Natural killer cell (primary cell): ENCODE data around the gene SLC17A1. TPM values are rescaled to one million over a fixed set of nuclear protein-coding genes. Genes with fewer than 3 reads are reported as not detected.
"Not testable (repeated sequence)": the region's sequence is repeated elsewhere in the genome, so short reads cannot be mapped to it uniquely, and the experiment has no call there.

Source experiments
- ATAC-seq, 3 donors: fragments of 150-1000 bp in 2 of 3; fragments of 200-7000 bp in 1 of 3; cut with Tn5 transposase; 1 replicate in 1 of 3; 2 replicates in 2 of 3; pipeline ENCODE4 v1.10.0; 2021; ENCODE audit warnings: mild to moderate bottlenecking in 2 of 3, moderate library complexity in 2 of 3
- DNase-seq, 2 donors: peaks; one replicate each; pipeline versions ENCODE4 v3.0.0 to v3.0.0-alpha.2; 2013 to 2021; ENCODE audit warnings: mixed read lengths in 1 of 2
- H3K27ac ChIP-seq: one replicate; pipeline ENCODE4 v1.5.1; 2013; ENCODE audit warnings: mild to moderate bottlenecking, low read length
- H3K27me3 ChIP-seq: one replicate; pipeline ENCODE4 v1.6.1; 2013; ENCODE audit warnings: low read length; ENCODE audit not compliant: control insufficient read depth, insufficient read depth
- H3K36me3 ChIP-seq: one replicate; pipeline ENCODE4 v1.6.1; 2013; ENCODE audit warnings: low read length; ENCODE audit not compliant: control insufficient read depth, insufficient read depth
- H3K4me1 ChIP-seq: one replicate; pipeline ENCODE4 v1.6.1; 2013; ENCODE audit warnings: low read length; ENCODE audit not compliant: control insufficient read depth, insufficient read depth
- H3K4me3 ChIP-seq: one replicate; pipeline ENCODE4 v1.5.1; 2013; ENCODE audit warnings: low read length
- H3K9me3 ChIP-seq: one replicate; pipeline ENCODE4 v1.6.1; 2013; ENCODE audit warnings: low read length; ENCODE audit not compliant: control insufficient read depth, insufficient read depth
- H3K27ac Mint-ChIP-seq, 2 donors: one replicate each; pipeline ENCODE4 v1.8.0; 2022; ENCODE audit warnings: mild to moderate bottlenecking in 2 of 2, mixed read lengths in 2 of 2, moderate library complexity in 1 of 2
- H3K27me3 Mint-ChIP-seq, 2 donors: one replicate each; pipeline ENCODE4 v1.8.0; 2022; ENCODE audit warnings: low read depth in 2 of 2, mixed read lengths in 2 of 2
- H3K36me3 Mint-ChIP-seq: one replicate; pipeline ENCODE4 v1.8.0; 2022; ENCODE audit warnings: mixed read lengths
- H3K4me1 Mint-ChIP-seq, 2 donors: one replicate each; pipeline ENCODE4 v1.8.0; 2022; ENCODE audit warnings: mixed read lengths in 2 of 2
- H3K4me3 Mint-ChIP-seq: one replicate; pipeline ENCODE4 v1.8.0; 2022; ENCODE audit warnings: mild to moderate bottlenecking, moderate library complexity, mixed read lengths
- H3K9me3 Mint-ChIP-seq, 2 donors: one replicate each; pipeline ENCODE4 v1.8.0; 2022; ENCODE audit warnings: mixed read lengths in 2 of 2
- CTCF ChIP-seq: fragments of 200-600 bp; IDR thresholded peaks from one replicate; pipeline ENCODE4 v1.8.0; 2022; ENCODE audit warnings: antibody characterized with exemption
- WGBS: methylation state at CpG from one replicate; pipeline ENCODE4 v1.1.7; 2013; ENCODE audit warnings: missing lambda C conversion rate; ENCODE audit not compliant: insufficient coverage; 5-methylcytosine and 5-hydroxymethylcytosine counted together
- intact Hi-C: fragments of 100-400 bp; cut with micrococcal nuclease; formaldehyde crosslinking; loops from one replicate; pipeline ENCODE4 v1.14.2; 2022
- total RNA-seq, 4 donors: library from RNA; stranded (reverse); fragments of 120-200 nt in 1 of 4; gene quantifications; one replicate each; pipeline versions ENCODE4 v1.2.3 to v1.2.4, GENCODE V29; 2013 to 2022

SLC17A1 gene
- total RNA-seq, 3 donors from 2014 or later (not counting 1 experiment from before 2014, with no cell fraction given): 0.27 to 0.71 (median 0.50) TPM

GRCh38 chr6:25754535-25754934, 77.3 kb downstream of the SLC17A1 start, which contains the start of gene SLC17A4:
Gene SLC17A4, plus strand, starts transcription at chr6:25754742. Its CDS starts 7,221 bp downstream, at chr6:25761963.
- no peaks in the 10 kb centered on the region for H3K36me3 Mint-ChIP-seq
- no peaks in the 10 kb centered on the region for H3K4me1 ChIP-seq
- no peak within 1 kb of the TSS for H3K4me3 ChIP-seq
- H3K4me1 Mint-ChIP-seq: no peaks in the 10 kb centered on the region
- H3K9me3 Mint-ChIP-seq: no peaks in the 10 kb centered on the region
- H3K9me3 ChIP-seq: no peaks in the 10 kb centered on the region
- DNase-seq (no peak), ATAC-seq (no peak)
- no peak within 1 kb of the TSS for H3K4me3 Mint-ChIP-seq
- peaks cover 20 to 26% of the 10 kb centered on the region in 2 donors for H3K27me3 Mint-ChIP-seq
- no peak for TF ChIP-seq CTCF
- H3K27ac ChIP-seq: no peak within 1 kb of the TSS
- H3K27ac Mint-ChIP-seq: no peak within 1 kb of the TSS
- no peaks in the 10 kb centered on the region for H3K27me3 ChIP-seq
- H3K36me3 ChIP-seq: no peaks in the 10 kb centered on the region
- intact Hi-C loops: no loop called here

DNA sequence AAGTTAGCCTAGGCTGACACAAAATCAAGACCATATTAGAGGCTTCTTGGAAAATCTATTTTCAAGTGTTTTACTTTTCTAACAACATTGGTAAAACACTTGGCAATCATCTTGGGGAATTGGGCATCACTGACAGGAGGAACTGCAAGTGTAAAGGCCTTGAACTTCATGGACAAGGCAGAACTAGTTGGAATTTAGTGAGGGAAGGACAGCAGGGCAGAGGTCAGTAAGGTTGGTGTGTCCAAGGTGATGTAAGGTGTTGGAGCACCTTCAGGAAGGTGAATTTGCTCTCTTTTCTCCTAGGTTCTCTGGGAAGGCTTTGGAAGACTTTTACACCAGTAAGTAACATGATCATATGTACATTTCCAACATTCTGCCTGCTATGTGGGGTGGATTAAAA, 78.8 kb downstream of the SLC17A1 start:
- Mint-ChIP-seq H3K4me3 (no peak overlapping the region), H3K9me3 (no peaks in the 10 kb centered on the region), H3K27ac (no peak overlapping the region), H3K36me3 (no peaks in the 10 kb centered on the region), H3K4me1 (no peaks in the 10 kb centered on the region), H3K27me3 (peaks cover 7 to 22% of the 10 kb centered on the region in 2 donors)
- H3K9me3 ChIP-seq: no peaks in the 10 kb centered on the region
- H3K36me3 ChIP-seq: no peaks in the 10 kb centered on the region
- H3K4me3 ChIP-seq: no peak overlapping the region
- DNase-seq (no peak), ATAC-seq (no peak)
- H3K4me1 ChIP-seq: no peaks in the 10 kb centered on the region
- intact Hi-C loops: no loop called here
- TF ChIP-seq CTCF: no peak
- H3K27me3 ChIP-seq: no peaks in the 10 kb centered on the region
- no peak overlapping the region for H3K27ac ChIP-seq

DNA sequence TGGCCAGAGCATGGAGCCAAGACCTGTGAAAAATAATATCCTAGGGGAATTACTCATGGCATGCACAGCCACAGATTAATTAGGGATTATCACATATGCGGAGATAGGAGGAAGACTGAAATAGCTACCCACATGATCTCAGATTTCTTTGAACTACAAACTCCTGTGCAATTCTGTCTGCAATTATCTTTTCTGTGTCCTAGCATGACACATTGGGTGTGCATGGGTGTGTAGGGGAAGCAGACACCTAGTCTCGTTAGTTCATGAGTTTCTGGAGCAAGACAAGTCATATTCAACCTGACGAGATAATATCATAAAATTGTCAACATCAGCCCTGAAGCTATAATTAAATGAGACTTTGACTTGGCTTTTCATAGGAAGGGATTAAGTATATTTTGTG, 80.9 kb downstream of the SLC17A1 start:
- Histone ChIP-seq H3K27me3 (no peaks in the 10 kb centered on the region), H3K36me3 (no peaks in the 10 kb centered on the region), H3K27ac (no peak overlapping the region), H3K9me3 (no peaks in the 10 kb centered on the region), H3K4me3 (no peak overlapping the region), H3K4me1 (no peaks in the 10 kb centered on the region)
- Mint-ChIP-seq H3K27ac (no peak overlapping the region), H3K4me1 (no peaks in the 10 kb centered on the region), H3K9me3 (no peaks in the 10 kb centered on the region), H3K36me3 (no peaks in the 10 kb centered on the region), H3K27me3 (peaks cover 0 to 14% of the 10 kb centered on the region in 2 donors), H3K4me3 (no peak overlapping the region)
- no peak for ATAC-seq
- no peak for DNase-seq
- intact Hi-C loops: no loop called here
- no CpG with 5 or more reads among the region's 3 CpGs for WGBS
- TF ChIP-seq CTCF: no peak

GRCh38 chr6:25749837-25750236, 82.0 kb downstream of the SLC17A1 start:
- no peak overlapping the region for H3K4me3 Mint-ChIP-seq
- no peaks in the 10 kb centered on the region for H3K36me3 Mint-ChIP-seq
- no CpG with 5 or more reads among the region's 2 CpGs for WGBS
- TF ChIP-seq CTCF: no peak
- no peaks in the 10 kb centered on the region for H3K9me3 Mint-ChIP-seq
- Histone ChIP-seq H3K9me3 (no peaks in the 10 kb centered on the region), H3K4me3 (no peak overlapping the region), H3K36me3 (no peaks in the 10 kb centered on the region), H3K4me1 (no peaks in the 10 kb centered on the region), H3K27me3 (no peaks in the 10 kb centered on the region), H3K27ac (no peak overlapping the region)
- peaks cover 0 to 10% of the 10 kb centered on the region in 2 donors for H3K27me3 Mint-ChIP-seq
- ATAC-seq (peak in 1 of 3 donors; percentile 48), DNase-seq (no peak)
- intact Hi-C loops: no loop called here
- H3K4me1 Mint-ChIP-seq: no peaks in the 10 kb centered on the region
- H3K27ac Mint-ChIP-seq: no peak overlapping the region

GRCh38 chr6:25748601-25749517, 83.0 kb downstream of the SLC17A1 start:
- DNase-seq, H3K36me3 ChIP-seq, ATAC-seq, H3K4me3 Mint-ChIP-seq, H3K36me3 Mint-ChIP-seq, H3K27ac ChIP-seq, H3K9me3 Mint-ChIP-seq, intact Hi-C loops, H3K4me1 ChIP-seq, H3K9me3 ChIP-seq, H3K27me3 ChIP-seq, H3K4me1 Mint-ChIP-seq, H3K27me3 Mint-ChIP-seq, H3K27ac Mint-ChIP-seq, H3K4me3 ChIP-seq: not testable (repeated sequence)
- 86% methylated on average over 17 of the region's 17 CpGs for WGBS
